Lung (tissue), 12 donors: Measurements from ENCODE around the gene SLC9C2. TPM values are rescaled to one million over a fixed set of nuclear protein-coding genes. Genes with fewer than 3 reads are reported as not detected.

ENCODE experiments used
- ATAC-seq: fragments of 200-7000 bp; cut with Tn5 transposase; one replicate; pipeline ENCODE4 v1.9.1; 2020; ENCODE audit warnings: moderate number of reproducible peaks; ENCODE audit not compliant: insufficient read depth, low FRiP score
- DNase-seq, 3 donors: peaks; one replicate each; pipeline ENCODE4 v3.0.0-alpha.2; 2013 to 2017
- H3K27ac ChIP-seq, 2 donors: one replicate each; pipeline ENCODE4 v1.5.1; 2013; ENCODE audit warnings: mild to moderate bottlenecking in 2 of 2, moderate library complexity in 2 of 2, control low read depth in 1 of 2, inconsistent platforms in 1 of 2, low read depth in 1 of 2, low read length in 1 of 2
- H3K27me3 ChIP-seq, 3 donors: one replicate each; pipeline ENCODE4 v1.5.1; 2013; ENCODE audit warnings: low read length in 2 of 3; ENCODE audit not compliant: control insufficient read depth in 3 of 3, insufficient read depth in 3 of 3
- H3K36me3 ChIP-seq, 4 donors: one replicate each; pipeline ENCODE4 v1.5.1; 2013; ENCODE audit warnings: low read length in 4 of 4, mild to moderate bottlenecking in 1 of 4, moderate library complexity in 1 of 4; ENCODE audit not compliant: control insufficient read depth in 4 of 4, insufficient read depth in 4 of 4
- H3K4me1 ChIP-seq, 5 donors: one replicate each; pipeline ENCODE4 v1.5.1; 2013; ENCODE audit warnings: low read length in 5 of 5, mild to moderate bottlenecking in 2 of 5, moderate library complexity in 1 of 5; ENCODE audit not compliant: control insufficient read depth in 5 of 5, insufficient read depth in 5 of 5
- H3K4me3 ChIP-seq: one replicate; pipeline ENCODE4 v1.5.1; 2013; ENCODE audit warnings: mild to moderate bottlenecking, control low read depth, moderate library complexity
- H3K9ac ChIP-seq, 2 donors: one replicate each; pipeline ENCODE4 v1.5.1; 2013; ENCODE audit warnings: low read length in 2 of 2, control low read depth in 1 of 2; ENCODE audit not compliant: insufficient read depth in 1 of 2
- H3K9me3 ChIP-seq, 4 donors: one replicate each; pipeline ENCODE4 v1.5.1; 2013; ENCODE audit warnings: low read length in 3 of 4, mild to moderate bottlenecking in 1 of 4, moderate library complexity in 1 of 4; ENCODE audit not compliant: control insufficient read depth in 4 of 4, insufficient read depth in 3 of 4
- WGBS, 2 donors: extraction: QIAGEN DNeasy Blood & Tissue Kit; methylation state at CpG; one replicate each; pipeline ENCODE4 v1.1.7; 2013; 5-methylcytosine and 5-hydroxymethylcytosine counted together
- polyA plus RNA-seq, 2 donors: library from polyadenylated mRNA; stranded (reverse); fragments of 200-250 nt; gene quantifications; one replicate each; pipeline ENCODE4 v1.2.1, GENCODE V29; 2013
- total RNA-seq, 2 donors: library from RNA; depleted of rRNA in 1 of 2; stranded (reverse); fragments of >200 nt in 1 of 2; gene quantifications; one replicate each; pipeline ENCODE4 v1.2.1, GENCODE V29; 2014 to 2021
- TF ChIP-seq, protein P1 (sequence below): IDR thresholded peaks from 2 replicates; pipeline ENCODE4 v1.5.1; 2012; ENCODE audit warnings: mild to moderate bottlenecking; ENCODE audit errors: control extremely low read depth, extremely low read depth
- donor health status: control.
- donor health status: control.
- donor health status: Bipolar disorder and iron deficiency.
- donor health status: healthy.
- donor health status: DM: yes; HTN: yes; CAD: no.

The SLC9C2 gene
- total and polyA plus RNA-seq, 4 donors = 0.05 to 0.98 (median 0.60) TPM

DNA sequence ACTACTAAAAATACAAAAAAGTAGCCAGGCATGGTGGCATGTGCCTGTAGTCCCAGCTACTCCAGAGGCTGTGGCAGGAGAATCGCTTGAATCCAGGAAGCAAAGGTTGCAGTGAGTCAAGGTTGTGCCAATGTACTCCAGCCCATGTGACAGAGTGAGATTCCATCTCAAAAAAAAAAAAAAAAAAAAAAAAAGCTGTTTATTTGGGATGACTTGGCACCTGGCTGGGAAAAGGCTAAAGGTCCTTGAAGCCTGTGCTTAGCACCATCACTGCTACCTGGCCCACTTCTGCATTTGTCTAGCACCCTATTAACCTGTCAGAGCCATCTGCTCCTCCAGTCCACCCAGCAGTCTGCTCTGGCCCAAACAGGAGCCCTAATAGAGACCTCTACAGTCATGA is 100.8 kb downstream of the SLC9C2 start:
- no peak for DNase-seq
- Histone ChIP-seq H3K4me3 (no peak overlapping the region), H3K36me3 (no peaks in the 10 kb centered on the region), H3K27ac (no peak overlapping the region), H3K27me3 (no peaks in the 10 kb centered on the region), H3K4me1 (no peaks in the 10 kb centered on the region), H3K9me3 (no peaks in the 10 kb centered on the region), H3K9ac (no peak overlapping the region)
- 92 to 99% methylated on average over 1 of the region's 1 CpG for WGBS, 2 donors
- TF ChIP-seq, protein P1, sequence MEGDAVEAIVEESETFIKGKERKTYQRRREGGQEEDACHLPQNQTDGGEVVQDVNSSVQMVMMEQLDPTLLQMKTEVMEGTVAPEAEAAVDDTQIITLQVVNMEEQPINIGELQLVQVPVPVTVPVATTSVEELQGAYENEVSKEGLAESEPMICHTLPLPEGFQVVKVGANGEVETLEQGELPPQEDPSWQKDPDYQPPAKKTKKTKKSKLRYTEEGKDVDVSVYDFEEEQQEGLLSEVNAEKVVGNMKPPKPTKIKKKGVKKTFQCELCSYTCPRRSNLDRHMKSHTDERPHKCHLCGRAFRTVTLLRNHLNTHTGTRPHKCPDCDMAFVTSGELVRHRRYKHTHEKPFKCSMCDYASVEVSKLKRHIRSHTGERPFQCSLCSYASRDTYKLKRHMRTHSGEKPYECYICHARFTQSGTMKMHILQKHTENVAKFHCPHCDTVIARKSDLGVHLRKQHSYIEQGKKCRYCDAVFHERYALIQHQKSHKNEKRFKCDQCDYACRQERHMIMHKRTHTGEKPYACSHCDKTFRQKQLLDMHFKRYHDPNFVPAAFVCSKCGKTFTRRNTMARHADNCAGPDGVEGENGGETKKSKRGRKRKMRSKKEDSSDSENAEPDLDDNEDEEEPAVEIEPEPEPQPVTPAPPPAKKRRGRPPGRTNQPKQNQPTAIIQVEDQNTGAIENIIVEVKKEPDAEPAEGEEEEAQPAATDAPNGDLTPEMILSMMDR = no peak
- ATAC-seq = no peak

DNA sequence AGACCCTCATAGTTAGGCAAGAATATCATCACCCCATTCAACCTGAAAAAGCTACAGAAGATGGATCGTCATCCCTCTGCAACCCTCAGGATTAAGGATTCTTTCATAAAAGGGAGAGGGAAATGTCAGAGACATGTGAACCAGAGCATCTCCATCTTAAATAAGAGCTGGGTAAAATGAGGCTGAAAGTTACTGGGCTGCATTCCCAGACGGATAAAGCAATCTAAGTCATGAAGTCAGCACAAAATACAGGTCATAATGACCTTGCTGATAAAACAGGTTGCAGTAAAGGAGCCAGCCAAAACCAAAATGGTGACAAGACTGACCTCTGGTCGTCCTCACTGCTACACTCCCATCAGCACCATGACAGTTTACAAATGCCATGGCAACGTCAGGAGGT is 103.1 kb downstream of the SLC9C2 start:
- DNase-seq = no peak
- TF ChIP-seq, protein P1 = no peak
- Histone ChIP-seq H3K36me3 (no peaks in the 10 kb centered on the region), H3K4me3 (no peak overlapping the region), H3K27ac (no peak overlapping the region), H3K9me3 (peaks cover 0 to 2% (median 0%) of the 10 kb centered on the region in 4 donors), H3K27me3 (no peaks in the 10 kb centered on the region), H3K4me1 (no peaks in the 10 kb centered on the region), H3K9ac (no peak overlapping the region)
- no peak for ATAC-seq
- WGBS, 2 donors = 84 to 92% methylated on average over 4 of the region's 4 CpGs

DNA sequence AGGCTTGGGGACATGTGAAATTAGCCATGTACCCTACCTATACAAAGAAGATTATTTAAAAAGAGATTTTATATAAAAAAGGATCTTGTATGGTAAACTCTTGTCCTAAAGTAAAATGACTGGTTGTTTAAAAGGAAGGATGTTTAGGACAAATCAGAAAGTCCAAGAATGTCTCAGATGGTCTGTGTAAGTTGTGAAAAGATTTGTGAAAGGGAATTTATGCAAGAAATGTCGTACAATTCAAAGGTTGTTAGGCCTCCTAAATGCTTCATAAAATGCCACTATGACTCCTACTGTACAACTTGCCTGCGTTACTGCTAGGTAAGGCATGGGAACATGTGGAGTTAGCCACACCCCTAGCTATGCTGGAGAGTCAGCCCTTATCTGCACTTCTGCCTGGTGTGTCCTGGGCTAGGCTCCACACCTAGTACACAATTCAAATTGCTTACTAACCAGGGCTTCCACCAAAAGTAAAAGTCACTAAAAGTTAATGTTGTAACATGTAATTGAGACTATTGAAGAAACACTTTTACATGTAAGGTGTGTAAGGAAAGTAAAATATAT is 106.0 kb downstream of the SLC9C2 start:
- TF ChIP-seq, protein P1 = no peak
- Histone ChIP-seq H3K27ac (no peak overlapping the region), H3K9me3 (peaks cover 0 to 2% (median 0%) of the 10 kb centered on the region in 4 donors), H3K4me1 (no peaks in the 10 kb centered on the region), H3K27me3 (no peaks in the 10 kb centered on the region), H3K9ac (no peak overlapping the region), H3K36me3 (peaks cover 0 to 8% (median 0%) of the 10 kb centered on the region in 4 donors), H3K4me3 (no peak overlapping the region)
- WGBS, 2 donors = 85 to 90% methylated on average over 2 of the region's 2 CpGs
- DNase-seq = no peak
- no peak for ATAC-seq
